MCF 10A (cell line): ENCODE measurements around the gene SLC4A1. TPM values are rescaled to one million over a fixed set of nuclear protein-coding genes. Genes with fewer than 3 reads are reported as not detected.

ENCODE experiments used
- BruUV-seq: library from RNA; stranded (reverse); fragments of 400-500 nt; replicated peaks from 2 replicates; lab custom pipeline; 2021; lab: Mats Ljungman, UMichigan
- CTCF ChIA-PET: fragments of 300-600 bp; sonication (Branson Sonifier 250); formaldehyde crosslinking; extraction: SDS; loops from one replicate; lab custom pipeline; 2021; ENCODE audit warnings: antibody characterized with exemption, inconsistent platforms; lab: Yijun Ruan, JAX
- POLR2A ChIA-PET: fragments of 300-600, 350-650 bp; sonication (Branson Sonifier 250); formaldehyde crosslinking; extraction: SDS; loops from one replicate; lab custom pipeline; 2020; ENCODE audit warnings: antibody characterized with exemption, inconsistent platforms; lab: Yijun Ruan, JAX
- DNase-seq: peaks from one replicate; pipeline ENCODE4 v3.0.0-alpha.2; 2018; ENCODE audit not compliant: unreplicated experiment
- H3K27ac Mint-ChIP-seq: one replicate; pipeline ENCODE4 v1.8.0; 2022; ENCODE audit warnings: mild to moderate bottlenecking, low read depth, mixed read lengths; ENCODE audit not compliant: unreplicated experiment
- H3K27me3 Mint-ChIP-seq: one replicate; pipeline ENCODE4 v1.8.0; 2022; ENCODE audit warnings: mixed read lengths; ENCODE audit not compliant: insufficient read depth, unreplicated experiment
- H3K36me3 Mint-ChIP-seq: one replicate; pipeline ENCODE4 v1.8.0; 2022; ENCODE audit warnings: mild to moderate bottlenecking, moderate library complexity, mixed read lengths; ENCODE audit not compliant: insufficient read depth, unreplicated experiment
- H3K4me1 Mint-ChIP-seq: one replicate; pipeline ENCODE4 v1.8.0; 2022; ENCODE audit warnings: mixed read lengths; ENCODE audit not compliant: insufficient read depth, unreplicated experiment
- H3K4me3 Mint-ChIP-seq: one replicate; pipeline ENCODE4 v1.8.0; 2022; ENCODE audit warnings: mild to moderate bottlenecking, moderate library complexity, mixed read lengths; ENCODE audit not compliant: unreplicated experiment
- H3K9me3 Mint-ChIP-seq: one replicate; pipeline ENCODE4 v1.8.0; 2022; ENCODE audit warnings: mixed read lengths; ENCODE audit not compliant: unreplicated experiment
- intact Hi-C: fragments of 100-400 bp; cut with micrococcal nuclease; formaldehyde crosslinking; loops from 2 replicates; pipeline ENCODE4 v1.14.1; 2022
- total RNA-seq: library from RNA; stranded (reverse); gene quantifications from 2 replicates; pipeline ENCODE4 v1.2.3, GENCODE V29; 2022
- TF ChIP-seq, protein P1 (sequence below): fragments of 200-600 bp; IDR thresholded peaks from one replicate; pipeline ENCODE4 v1.8.0; 2022; ENCODE audit warnings: antibody characterized with exemption, mild to moderate bottlenecking; ENCODE audit not compliant: unreplicated experiment

SLC4A1 gene
- total RNA-seq, 1 experiment from 2014 or later, result not detected

DNA sequence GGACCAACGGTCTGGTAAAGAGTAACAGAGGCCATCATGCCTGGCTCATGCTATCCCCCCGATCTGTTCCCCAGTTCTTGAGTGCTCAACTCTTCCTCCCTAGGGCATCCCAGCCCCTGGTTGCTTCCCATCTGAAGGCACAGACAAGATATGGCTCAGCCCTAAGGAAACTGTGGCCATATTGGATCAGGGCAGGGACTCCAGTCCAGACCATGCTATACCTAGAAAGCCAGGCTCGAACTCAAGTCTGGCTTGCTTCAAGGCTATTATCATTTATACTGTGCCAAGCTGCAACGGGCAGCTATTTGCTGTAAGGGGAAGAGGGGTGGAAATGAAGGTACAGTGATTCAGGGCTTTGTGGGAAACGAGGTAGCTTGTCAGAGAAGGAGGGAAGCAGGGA is 51.2 kb downstream of the SLC4A1 start:
- H3K4me3 Mint-ChIP-seq, result peak overlapping the region; percentile 76
- no peak overlapping the region for H3K27ac Mint-ChIP-seq
- POLR2A ChIA-PET, result interaction anchor here (0.6 to 7.4 kb wide), 4 partner anchors 9 to 81 kb away, joined by 3 to 65 read pairs (median 6); partner anchors contain the start of genes ATXN7L3 and TMUB2
- TF ChIP-seq, protein P1, sequence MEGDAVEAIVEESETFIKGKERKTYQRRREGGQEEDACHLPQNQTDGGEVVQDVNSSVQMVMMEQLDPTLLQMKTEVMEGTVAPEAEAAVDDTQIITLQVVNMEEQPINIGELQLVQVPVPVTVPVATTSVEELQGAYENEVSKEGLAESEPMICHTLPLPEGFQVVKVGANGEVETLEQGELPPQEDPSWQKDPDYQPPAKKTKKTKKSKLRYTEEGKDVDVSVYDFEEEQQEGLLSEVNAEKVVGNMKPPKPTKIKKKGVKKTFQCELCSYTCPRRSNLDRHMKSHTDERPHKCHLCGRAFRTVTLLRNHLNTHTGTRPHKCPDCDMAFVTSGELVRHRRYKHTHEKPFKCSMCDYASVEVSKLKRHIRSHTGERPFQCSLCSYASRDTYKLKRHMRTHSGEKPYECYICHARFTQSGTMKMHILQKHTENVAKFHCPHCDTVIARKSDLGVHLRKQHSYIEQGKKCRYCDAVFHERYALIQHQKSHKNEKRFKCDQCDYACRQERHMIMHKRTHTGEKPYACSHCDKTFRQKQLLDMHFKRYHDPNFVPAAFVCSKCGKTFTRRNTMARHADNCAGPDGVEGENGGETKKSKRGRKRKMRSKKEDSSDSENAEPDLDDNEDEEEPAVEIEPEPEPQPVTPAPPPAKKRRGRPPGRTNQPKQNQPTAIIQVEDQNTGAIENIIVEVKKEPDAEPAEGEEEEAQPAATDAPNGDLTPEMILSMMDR, result no peak
- CTCF ChIA-PET, result interaction anchor here (0.6 to 4.1 kb wide), 6 partner anchors 13 to 167 kb away, joined by 3 to 22 read pairs (median 4); partner anchors contain the start of gene SLC25A39
- intact Hi-C loops, result no loop called here
- no peaks in the 10 kb centered on the region for H3K27me3 Mint-ChIP-seq
- H3K4me1 Mint-ChIP-seq, result peaks cover 15% of the 10 kb centered on the region
- no peak for DNase-seq
- no TSS peak for BruUV-seq
- H3K36me3 Mint-ChIP-seq, result peaks cover 56% of the 10 kb centered on the region
- H3K9me3 Mint-ChIP-seq, result no peaks in the 10 kb centered on the region

- Mint-ChIP-seq H3K27ac (no peak overlapping the region), H3K4me1 (peaks cover 15% of the 10 kb centered on the region), H3K4me3 (no peak overlapping the region), H3K27me3 (no peaks in the 10 kb centered on the region), H3K36me3 (peaks cover 56% of the 10 kb centered on the region), H3K9me3 (no peaks in the 10 kb centered on the region)
- no TSS peak for BruUV-seq
- intact Hi-C loops, result no loop called here
- TF ChIP-seq, protein P1, result no peak
- CTCF ChIA-PET, result interaction anchor here (0.6 to 4.1 kb wide), 3 partner anchors 12 to 115 kb away, joined by 3 to 22 read pairs (median 7); no protein-coding TSS in a partner anchor
- DNase-seq, result no peak
- POLR2A ChIA-PET, result interaction anchor here (2.2 to 7.4 kb wide), 2 partner anchors 16 to 30 kb away, joined by 8 to 65 read pairs; partner anchors contain the start of genes ATXN7L3 and TMUB2
Measured at GRCh38 chr17:44216173-44216572, 51.8 kb downstream of the SLC4A1 start.

DNA sequence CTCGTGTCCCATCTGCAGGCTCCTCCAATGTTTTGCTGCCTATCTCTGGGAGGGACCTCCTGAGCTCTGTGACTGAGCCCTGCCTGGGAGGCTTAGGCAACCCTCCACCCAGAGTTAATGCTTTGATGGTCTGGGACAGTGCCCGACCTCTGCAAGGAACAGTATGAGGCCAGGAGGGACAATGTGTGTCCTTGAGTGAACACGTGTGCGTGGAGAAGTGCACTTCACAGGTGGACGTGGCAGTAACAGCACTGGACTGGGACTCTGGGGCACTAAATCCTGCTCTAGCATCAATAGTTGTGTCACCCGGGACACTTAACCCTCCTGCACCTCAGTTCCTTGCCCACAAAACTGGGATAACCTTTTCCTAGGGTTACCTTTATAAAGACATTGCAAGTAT is 53.0 kb downstream of the SLC4A1 start:
- H3K9me3 Mint-ChIP-seq, result no peaks in the 10 kb centered on the region
- ChIA-PET POLR2A (no interaction called here), CTCF (interaction anchor here (4.1 kb wide), 1 partner anchor 11 kb away, joined by 22 read pairs; no protein-coding TSS in a partner anchor)
- H3K4me1 Mint-ChIP-seq, result peaks cover 15% of the 10 kb centered on the region
- intact Hi-C loops, result no loop called here
- DNase-seq, result no peak
- no TSS peak for BruUV-seq
- TF ChIP-seq, protein P1, result no peak
- H3K4me3 Mint-ChIP-seq, result no peak overlapping the region
- H3K36me3 Mint-ChIP-seq, result peaks cover 64% of the 10 kb centered on the region
- no peaks in the 10 kb centered on the region for H3K27me3 Mint-ChIP-seq
- no peak overlapping the region for H3K27ac Mint-ChIP-seq

- H3K4me1 Mint-ChIP-seq, result peaks cover 15% of the 10 kb centered on the region
- CTCF ChIA-PET, result interaction anchor here (1.9 kb wide), 1 partner anchor 10 kb away, joined by 7 read pairs; no protein-coding TSS in a partner anchor
- H3K36me3 Mint-ChIP-seq, result peaks cover 71% of the 10 kb centered on the region
- no peak overlapping the region for H3K27ac Mint-ChIP-seq
- no peak for DNase-seq
- TF ChIP-seq, protein P1, result no peak
- POLR2A ChIA-PET, result no interaction called here
- no TSS peak for BruUV-seq
- H3K9me3 Mint-ChIP-seq, result no peaks in the 10 kb centered on the region
- intact Hi-C loops, result no loop called here
- no peaks in the 10 kb centered on the region for H3K27me3 Mint-ChIP-seq
- no peak overlapping the region for H3K4me3 Mint-ChIP-seq
Measured at GRCh38 chr17:44214230-44214494, 53.8 kb downstream of the SLC4A1 start.
